ENCODE measurements around the gene HOXA5.

HOXA5 gene

GRCh38 chr7:27143023-27143949 lies at the start of gene HOXA5:
Gene HOXA5 (minus strand): TSS chr7:27143681. CDS start chr7:27143607, 74 bp downstream.
- no peak for DNase-seq (ENCODE audit: low read depth)
- no peak for TF ChIP-seq CTCF (IDR thresholded peaks at IDR 0.05; ENCODE audit: control insufficient read depth, insufficient read depth, low read depth, low read length, missing control alignments)
- H3K4me3 ChIP-seq (ENCODE audit: control insufficient read depth, low read depth, low read length): peak within 1 kb of the TSS; percentile 29

GRCh38 chr7:27192546-27193334 lies 49.3 kb upstream of the HOXA5 start:
- no peak for DNase-seq (ENCODE audit: low read depth)
- peak overlapping the region; percentile 65 for H3K4me3 ChIP-seq (ENCODE audit: control insufficient read depth, low read depth, low read length)
- TF ChIP-seq CTCF (IDR thresholded peaks at IDR 0.05; ENCODE audit: control insufficient read depth, insufficient read depth, low read depth, low read length, missing control alignments): no peak

- TF ChIP-seq CTCF (IDR thresholded peaks at IDR 0.05; ENCODE audit: control insufficient read depth, insufficient read depth, low read depth, low read length, missing control alignments): no peak
- no peak for DNase-seq (ENCODE audit: low read depth)
- peak overlapping the region; percentile 65 for H3K4me3 ChIP-seq (ENCODE audit: control insufficient read depth, low read depth, low read length)
Measured at GRCh38 chr7:27191833-27192545, 48.5 kb upstream of the HOXA5 start.

- H3K4me3 ChIP-seq (ENCODE audit: control insufficient read depth, low read depth, low read length): peak overlapping the region; percentile 65
- no peak for TF ChIP-seq CTCF (IDR thresholded peaks at IDR 0.05; ENCODE audit: control insufficient read depth, insufficient read depth, low read depth, low read length, missing control alignments)
- DNase-seq (ENCODE audit: low read depth): no peak
Measured at GRCh38 chr7:27191161-27191731, 47.8 kb upstream of the HOXA5 start.

- TF ChIP-seq CTCF (IDR thresholded peaks at IDR 0.05; ENCODE audit: control insufficient read depth, insufficient read depth, low read depth, low read length, missing control alignments): no peak
- peak overlapping the region; percentile 70; the same call in 1 of the 2 replicates for H3K4me3 ChIP-seq (ENCODE audit: control insufficient read depth, low read depth, low read length)
- DNase-seq (ENCODE audit: low read depth): no peak
Measured at GRCh38 chr7:27189997-27190748, 46.7 kb upstream of the HOXA5 start.

Data from AG09309 (cell line).